ENCODE measurements around the gene CLIC2.

DNA sequence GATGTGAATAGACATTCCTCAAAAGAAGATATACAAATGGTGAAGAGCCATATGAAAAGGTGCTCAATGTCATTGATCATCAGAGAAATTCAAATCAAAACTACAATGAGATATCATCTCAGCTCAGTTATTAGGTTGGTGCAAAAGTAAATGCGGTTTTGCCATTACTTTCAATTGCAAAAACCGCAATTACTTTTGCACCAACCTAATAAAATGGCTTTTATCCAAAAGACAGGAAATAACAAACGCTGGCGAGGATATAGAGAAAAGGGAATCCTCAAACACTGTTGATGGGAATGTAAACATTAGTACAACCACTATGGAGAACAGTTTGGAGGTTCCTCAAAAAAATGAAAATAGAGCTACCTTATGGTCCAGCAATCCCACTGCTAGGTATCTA lies 5.1 kb downstream of the CLIC2 start:
- TF ChIP-seq, protein P1, sequence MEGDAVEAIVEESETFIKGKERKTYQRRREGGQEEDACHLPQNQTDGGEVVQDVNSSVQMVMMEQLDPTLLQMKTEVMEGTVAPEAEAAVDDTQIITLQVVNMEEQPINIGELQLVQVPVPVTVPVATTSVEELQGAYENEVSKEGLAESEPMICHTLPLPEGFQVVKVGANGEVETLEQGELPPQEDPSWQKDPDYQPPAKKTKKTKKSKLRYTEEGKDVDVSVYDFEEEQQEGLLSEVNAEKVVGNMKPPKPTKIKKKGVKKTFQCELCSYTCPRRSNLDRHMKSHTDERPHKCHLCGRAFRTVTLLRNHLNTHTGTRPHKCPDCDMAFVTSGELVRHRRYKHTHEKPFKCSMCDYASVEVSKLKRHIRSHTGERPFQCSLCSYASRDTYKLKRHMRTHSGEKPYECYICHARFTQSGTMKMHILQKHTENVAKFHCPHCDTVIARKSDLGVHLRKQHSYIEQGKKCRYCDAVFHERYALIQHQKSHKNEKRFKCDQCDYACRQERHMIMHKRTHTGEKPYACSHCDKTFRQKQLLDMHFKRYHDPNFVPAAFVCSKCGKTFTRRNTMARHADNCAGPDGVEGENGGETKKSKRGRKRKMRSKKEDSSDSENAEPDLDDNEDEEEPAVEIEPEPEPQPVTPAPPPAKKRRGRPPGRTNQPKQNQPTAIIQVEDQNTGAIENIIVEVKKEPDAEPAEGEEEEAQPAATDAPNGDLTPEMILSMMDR (IDR thresholded peaks at IDR 0.05) = no peak
- no peak for TF ChIP-seq POLR2AphosphoS5 (IDR thresholded peaks at IDR 0.05; ENCODE audit: low read depth, low read length)

All from Panc1 (cell line).